ENCODE results near the gene SLC30A3.
A peak's percentile ranks its signal among the peaks of the same experiment; 100 is the strongest.
"Not testable (repeated sequence)": the region's sequence is repeated elsewhere in the genome, so short reads cannot be mapped to it uniquely, and the experiment has no call there.

SLC30A3 gene

DNA sequence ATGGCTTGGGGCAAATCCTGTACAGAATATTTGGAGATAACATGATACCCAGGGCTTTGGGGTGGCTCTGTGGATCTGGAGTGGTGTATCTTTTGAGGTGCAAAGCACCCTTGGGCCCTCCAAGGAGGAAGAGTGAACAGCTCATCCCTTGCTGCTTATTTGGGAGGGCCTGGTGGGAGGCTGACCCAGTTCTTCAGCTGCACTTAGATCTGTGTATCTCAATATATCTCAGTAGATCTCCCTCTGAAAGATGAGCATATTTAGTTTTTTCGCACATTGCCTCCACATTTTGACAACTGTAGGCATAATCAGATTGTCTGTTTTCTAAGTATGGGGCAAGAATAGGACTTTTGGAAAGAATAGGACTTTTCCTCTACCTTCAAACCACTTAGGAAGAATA lies 22.1 kb upstream of the SLC30A3 start:
- DNase-seq = no peak

DNA sequence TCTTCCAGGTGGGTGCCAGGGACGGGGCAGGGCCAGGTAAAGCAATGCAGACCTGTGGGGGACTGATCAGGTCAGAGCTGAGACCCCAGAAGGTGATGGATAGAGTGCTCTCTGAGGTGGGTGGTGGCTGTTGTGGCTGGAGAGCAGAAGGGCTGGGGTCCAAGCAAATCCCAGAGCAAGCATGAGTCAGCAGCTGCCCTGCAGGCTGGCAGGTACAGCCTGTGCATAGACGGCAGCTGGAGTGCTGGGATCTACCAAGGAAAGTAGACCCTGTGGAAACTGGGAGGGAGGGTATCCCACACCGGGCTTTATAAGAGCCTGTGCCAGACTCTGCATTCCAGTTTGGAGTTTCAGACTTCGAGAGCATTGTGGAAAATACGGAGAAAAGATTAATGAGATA lies 20.0 kb upstream of the SLC30A3 start:
- DNase-seq = no peak

DNA sequence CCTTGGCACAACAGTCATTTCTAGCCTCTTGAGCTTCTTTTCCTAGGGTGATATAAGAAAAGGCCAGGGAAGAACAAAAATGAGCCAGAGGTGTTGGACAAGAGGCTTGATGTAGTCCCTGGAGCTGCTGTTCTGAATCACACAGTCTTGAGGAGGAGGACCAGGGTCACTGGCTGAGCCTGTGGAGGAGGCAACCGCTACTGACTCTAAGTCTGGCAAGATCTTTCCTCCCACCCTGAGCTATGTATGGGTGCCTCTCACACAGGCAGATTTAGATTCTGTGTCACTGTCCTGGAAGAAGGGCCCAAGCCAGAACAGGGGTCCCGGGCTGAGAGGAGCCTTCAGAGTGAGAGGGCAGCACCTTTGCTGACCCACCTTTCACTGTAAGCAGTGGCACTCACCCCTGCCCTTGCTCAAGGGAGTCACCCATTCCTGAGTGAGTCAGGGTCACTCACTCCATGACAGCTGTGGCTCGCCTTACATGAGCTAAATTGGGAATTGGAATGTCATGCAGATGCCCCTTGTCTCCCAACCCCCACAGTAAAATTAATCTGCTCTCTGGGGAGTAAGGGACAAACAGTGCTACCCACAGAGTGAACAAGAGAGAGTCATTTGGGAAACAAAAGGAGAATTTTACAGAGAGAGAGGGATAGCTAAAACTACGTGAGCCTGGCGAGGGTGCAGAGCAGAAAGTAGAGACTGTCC lies 19.2 kb upstream of the SLC30A3 start, which contains the start of gene TRIM54:
Gene TRIM54, plus strand, starts transcription at position 575 of the 705 bp plus-strand sequence. CDS start 303 bp downstream, outside the sequence.
- DNase-seq = no peak

DNA sequence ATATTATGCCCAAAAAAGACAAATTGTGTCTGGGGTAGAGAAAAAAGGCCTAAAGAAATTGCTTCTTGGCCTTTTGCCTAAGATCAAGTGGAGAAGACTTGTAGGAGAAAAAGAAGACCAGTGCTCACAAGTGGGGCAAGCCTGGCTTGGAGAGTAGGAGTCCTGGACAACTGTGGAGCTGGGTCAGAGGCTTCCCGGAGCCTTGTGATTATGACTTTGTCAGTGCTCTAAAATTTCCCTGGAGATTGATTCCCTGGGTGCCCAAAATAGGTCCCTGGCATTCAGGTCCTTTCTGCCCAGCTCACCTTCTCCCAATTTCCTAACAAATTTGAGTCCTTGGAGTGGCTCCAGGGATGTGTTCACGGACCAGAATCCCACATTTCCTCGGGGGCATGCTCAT lies 18.6 kb upstream of the SLC30A3 start:
- no peak for DNase-seq

DNA sequence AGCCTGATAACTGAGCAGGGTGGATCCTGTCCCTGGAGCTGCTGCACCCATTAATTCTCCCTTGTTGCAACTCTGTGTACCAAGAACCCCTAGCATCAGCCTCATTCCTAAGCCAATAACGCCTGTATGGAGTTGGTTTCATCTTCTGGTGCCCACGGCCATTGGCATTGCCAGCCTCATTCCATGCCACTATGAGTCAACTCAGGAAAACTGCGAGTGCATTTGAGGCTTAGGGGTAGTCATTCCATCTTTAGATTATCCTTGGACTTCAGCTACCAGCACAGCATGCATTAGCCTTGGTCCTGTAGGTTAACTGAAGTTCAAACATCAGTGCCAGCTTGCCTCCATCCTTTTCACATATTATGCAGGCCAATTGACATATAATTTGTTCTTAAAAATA lies 18.0 kb upstream of the SLC30A3 start:
- DNase-seq = no peak

- no peak for DNase-seq
These were observed 15.2 kb upstream of the SLC30A3 start for GRCh38 chr2:27278010-27278409.

- DNase-seq = no peak
These were observed 12.6 kb upstream of the SLC30A3 start, which contains the start of gene DNAJC5G for GRCh38 chr2:27275211-27276150. TSS of gene DNAJC5G (plus strand) at chr2:27275433. CDS start at chr2:27276729, 1,296 bp downstream.

DNA sequence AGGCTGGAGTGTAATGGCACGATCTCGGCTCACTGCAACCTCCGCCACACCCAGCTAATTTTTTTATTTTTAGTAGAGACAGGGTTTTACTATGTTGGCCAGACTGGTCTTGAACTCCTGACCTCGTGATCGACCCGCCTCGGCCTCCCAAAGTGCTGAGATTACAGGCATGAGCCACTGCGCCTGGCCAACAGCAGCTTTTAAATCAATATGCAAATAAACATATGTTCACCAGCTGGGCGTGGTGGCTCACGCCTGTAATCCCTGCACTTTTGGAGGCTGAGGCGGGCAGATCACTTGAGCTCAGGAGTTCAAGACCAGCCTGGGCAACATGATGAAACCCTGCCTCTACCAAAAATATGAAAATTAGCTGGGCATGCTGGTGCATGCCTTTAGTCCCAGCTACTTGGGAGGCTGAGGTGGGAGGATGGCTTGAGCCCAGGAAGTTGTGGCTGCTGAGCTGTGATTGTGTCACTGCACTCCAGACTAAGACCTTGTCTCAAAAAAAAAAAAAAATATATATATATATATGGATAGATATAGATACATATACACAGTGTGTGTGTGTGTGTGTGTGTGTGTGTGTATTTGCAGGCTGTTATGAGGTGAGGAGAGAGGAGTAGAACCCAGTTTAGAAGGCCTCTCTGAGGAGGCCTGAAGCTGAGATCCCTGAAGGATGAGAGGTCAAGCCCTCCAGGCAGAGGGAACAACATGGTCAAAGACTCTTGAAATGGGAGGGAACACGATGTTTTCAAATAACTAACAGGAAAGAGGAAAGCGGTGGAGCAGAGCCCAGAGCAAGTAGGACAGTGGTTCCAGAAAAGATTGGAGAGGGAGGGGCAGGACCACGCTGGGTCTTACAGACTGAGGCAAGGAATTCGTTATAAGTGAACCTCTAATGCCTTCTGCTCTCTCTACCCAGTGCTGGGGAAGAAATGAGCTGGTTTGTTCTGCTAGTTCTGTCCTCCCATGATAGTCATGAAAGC lies 10.0 kb upstream of the SLC30A3 start:
- DNase-seq = not testable (repeated sequence)

DNA sequence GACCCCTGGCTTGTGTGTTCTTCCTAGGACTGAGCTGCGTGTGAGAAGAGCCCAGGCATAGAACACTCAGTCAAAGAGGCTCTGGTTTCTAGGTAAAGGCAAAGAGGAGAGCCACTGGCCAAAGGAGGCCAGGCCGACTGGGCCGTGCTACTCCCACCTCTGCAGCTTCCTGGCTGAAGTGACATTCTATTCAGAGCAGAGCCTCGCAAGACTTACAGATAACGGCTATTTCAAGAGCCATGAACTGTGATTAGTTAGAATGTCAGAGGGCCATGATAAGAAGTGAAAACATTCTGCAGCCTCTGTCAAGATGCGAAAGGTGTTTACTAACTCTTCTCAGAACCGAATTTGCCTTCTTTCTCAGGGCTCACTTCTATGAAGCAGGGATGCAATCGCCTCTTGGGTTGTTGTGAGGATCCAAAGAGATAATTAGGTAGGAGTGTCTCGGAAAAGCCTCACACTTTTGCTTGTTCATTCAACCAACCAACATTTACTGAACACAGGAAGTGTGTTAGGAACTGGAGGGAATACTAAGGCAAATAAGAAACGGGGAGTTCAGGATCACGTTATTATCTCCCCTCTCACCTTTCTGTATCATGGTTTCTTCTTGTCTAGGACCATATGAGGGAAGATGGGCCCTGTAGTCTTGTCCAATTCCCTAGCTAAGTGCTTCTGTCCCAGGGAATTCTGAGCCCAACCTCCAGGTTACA lies 8.9 kb upstream of the SLC30A3 start:
- DNase-seq = no peak

DNA sequence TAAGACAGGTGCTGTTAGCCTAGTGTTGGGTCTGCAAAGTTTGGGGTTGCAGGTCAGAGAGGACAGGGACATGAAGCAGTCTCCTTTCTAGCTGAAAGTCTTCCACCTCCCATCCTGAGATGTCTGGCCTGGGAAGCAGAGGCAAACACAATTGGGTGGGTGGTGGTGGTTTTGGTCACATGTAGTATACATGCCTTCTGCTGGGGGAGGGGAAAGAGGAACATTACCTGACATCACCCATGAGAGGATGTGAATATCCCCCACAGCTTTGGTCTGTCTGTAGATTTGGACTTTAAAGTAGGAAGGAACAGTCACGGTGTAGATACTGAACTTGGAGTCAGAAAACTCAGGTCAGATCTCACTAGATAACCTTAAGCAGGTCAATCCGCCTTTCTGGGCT lies 7.8 kb upstream of the SLC30A3 start:
- DNase-seq = no peak

- DNase-seq = no peak
These were observed 7.3 kb upstream of the SLC30A3 start for GRCh38 chr2:27270131-27270530.

DNA sequence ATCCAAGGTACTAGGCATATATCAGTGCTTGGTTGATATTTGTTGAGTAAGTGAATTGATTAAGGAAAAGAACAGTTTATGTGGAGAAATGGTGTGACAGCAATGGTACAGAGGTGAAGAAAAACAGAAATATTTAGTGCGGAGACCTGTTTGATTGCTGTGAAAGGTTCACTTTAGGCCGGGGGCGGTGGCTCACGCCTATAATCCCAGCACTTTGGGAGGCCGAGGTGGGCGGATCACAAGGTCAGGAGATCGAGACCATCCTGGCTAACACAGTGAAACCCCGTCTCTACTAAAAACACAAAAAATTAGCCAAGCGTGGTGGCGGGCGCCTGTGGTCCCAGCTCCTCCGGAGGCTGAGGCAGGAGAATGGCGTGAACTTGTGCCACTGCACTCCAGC lies 5.4 kb upstream of the SLC30A3 start:
- not testable (repeated sequence) for DNase-seq

- no peak for DNase-seq
These were observed 2.7 kb upstream of the SLC30A3 start for GRCh38 chr2:27265536-27265870.

GRCh38 chr2:27264753-27265535 lies 2.1 kb upstream of the SLC30A3 start:
- peak; percentile 50 for DNase-seq

GRCh38 chr2:27264253-27264752 lies 1.5 kb upstream of the SLC30A3 start:
- no peak for DNase-seq

- no peak for DNase-seq
These were observed 723 bp upstream of the SLC30A3 start for GRCh38 chr2:27263287-27264252.

- no peak for DNase-seq
These were observed 935 bp downstream of the SLC30A3 start for GRCh38 chr2:27261926-27262298.

- no peak for DNase-seq
These were observed 1.5 kb downstream of the SLC30A3 start for GRCh38 chr2:27261241-27261925.

DNA sequence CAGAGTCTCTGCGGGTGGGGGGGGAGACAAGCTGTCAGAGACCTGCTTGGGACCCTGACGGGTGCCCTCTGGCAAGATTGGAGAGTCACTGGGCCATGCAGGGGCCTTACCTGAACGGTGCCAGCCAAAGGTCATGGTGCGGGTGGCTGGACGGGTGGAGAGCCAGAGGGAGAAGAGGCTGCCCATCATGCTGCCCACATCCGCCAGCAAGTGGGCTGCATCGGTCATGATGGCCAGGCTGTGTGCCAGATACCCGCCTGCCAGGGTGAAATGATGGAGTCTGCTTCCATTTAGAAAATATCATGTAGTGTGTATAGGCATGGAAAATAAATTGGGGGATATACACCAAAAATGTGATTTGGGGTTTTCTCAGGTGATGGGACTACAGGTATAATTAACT lies 4.8 kb downstream of the SLC30A3 start:
- no peak for DNase-seq

Measured in NCI-H1092 treated with DMSO at 0.1 percent for 48 hours (cell line).